Pancreas (tissue), 10 donors: ENCODE data around the gene MID1IP1. TPM values are rescaled to one million over a fixed set of nuclear protein-coding genes. Genes with fewer than 3 reads are reported as not detected.

Experiments used
- ATAC-seq, 4 donors: fragments of 200-7000 bp; cut with Tn5 transposase; one replicate each; pipeline versions ENCODE4 v1.8.0 to v1.9.1; 2020; ENCODE audit warnings: mild to moderate bottlenecking in 4 of 4, moderate library complexity in 4 of 4
- DNase-seq, 6 donors: peaks; one replicate each; pipeline ENCODE4 v3.0.0-alpha.2; 2020
- FAIRE-seq: peaks from 2 replicates; lab custom pipeline; 2012; peaks lifted over from hg19 to GRCh38; lab: Jason Lieb, UNC
- H3K27ac ChIP-seq, 4 donors: fragments of 200-600 bp; sonication (generic); 1 replicate in 3 of 4; 2 replicates in 1 of 4; pipeline versions ENCODE4 v1.5.0 to v1.8.0; 2020
- H3K27me3 ChIP-seq, 4 donors: fragments of 200-600 bp; one replicate each; pipeline ENCODE4 v1.8.0; 2021
- H3K36me3 ChIP-seq, 3 donors: fragments of 200-600 bp; sonication (generic) in 1 of 3; one replicate each; pipeline versions ENCODE4 v1.5.0 to v1.8.0; 2020 to 2021
- H3K4me1 ChIP-seq, 3 donors: fragments of 200-600 bp; one replicate each; pipeline ENCODE4 v1.8.0; 2021
- H3K4me3 ChIP-seq, 4 donors: fragments of 200-600 bp; sonication (generic) in 2 of 4; one replicate each; pipeline versions ENCODE4 v1.5.0 to v1.8.0; 2020 to 2021
- H3K9me3 ChIP-seq, 4 donors: fragments of 200-600 bp; one replicate each; pipeline ENCODE4 v1.8.0; 2021
- CTCF ChIP-seq, 4 donors: fragments of 200-600 bp; sonication (generic) in 3 of 4; IDR thresholded peaks; one replicate each; pipeline versions ENCODE4 v1.5.0 to v1.8.0; 2021; ENCODE audit warnings: antibody characterized with exemption in 4 of 4
- WGBS, 2 donors: extraction: QIAGEN DNeasy Blood & Tissue Kit; methylation state at CpG; one replicate each; pipeline ENCODE4 v1.1.7; 2013; 5-methylcytosine and 5-hydroxymethylcytosine counted together
- intact Hi-C, 3 donors: fragments of 100-400 bp; cut with DNase I; formaldehyde crosslinking; loops; one replicate each; pipeline versions ENCODE4 v1.11.1 to v1.14.2; 2022
- polyA plus RNA-seq, 2 donors: library from polyadenylated mRNA; stranded (reverse); fragments of 200-250 nt; gene quantifications; one replicate each; pipeline ENCODE4 v1.2.3, GENCODE V29; 2013
- total RNA-seq, 6 donors: library from RNA; stranded (reverse); fragmentation: NEBNext Ultra II Directional in 4 of 6; extraction: Animal tissue kit (Norgen Biotek cat#: 25700) in 4 of 6; gene quantifications; one replicate each; pipeline versions ENCODE4 v1.2.1 to v1.2.4, GENCODE V29; 2021 to 2023
- donor health status: healthy with polysubstance abuse.
- donor health status: DM: no; HTN: no; CAD: no; lungs with moderate emphysema.
- donor health status: DM: no; HTN: no; CAD: no.
- donor health status: control.
- donor health status: control.
- donor health status: Bipolar disorder and iron deficiency.
- donor health status: DM: yes; HTN: yes; CAD: no.
- donor health status: DM: no; HTN: no; CAD: no.
- donor health status: DM: no; HTN: no; CAD: no.
- donor health status: DM: yes; HTN: yes; CAD: no.

MID1IP1 gene
- total and polyA plus RNA-seq, 8 donors: 28.4 to 123 (median 38.9) TPM

- H3K36me3 ChIP-seq: no peaks in the 10 kb centered on the region
- H3K27ac ChIP-seq: peak overlapping the region; percentile 65 to 87 (median 75)
- ATAC-seq: peak; percentile 1 to 15 (median 6)
- H3K4me1 ChIP-seq: no peaks in the 10 kb centered on the region
- H3K4me3 ChIP-seq: peak overlapping the region; percentile 40 to 57 (median 50)
- no peaks in the 10 kb centered on the region for H3K9me3 ChIP-seq
- H3K27me3 ChIP-seq: no peaks in the 10 kb centered on the region
- peak; percentile 26 to 78 (median 52) for DNase-seq
- TF ChIP-seq CTCF (IDR thresholded peaks at IDR 0.05): no peak
- FAIRE-seq: no peak
- intact Hi-C loops: no loop called here
- 0 to 33% methylated on average over 66 of the region's 66 CpGs for WGBS, 2 donors
Observed at GRCh38 chrX:38804682-38805431, 3.6 kb downstream of the MID1IP1 start.

GRCh38 chrX:38805432-38806389 is 4.5 kb downstream of the MID1IP1 start:
- Histone ChIP-seq H3K27ac (peak overlapping the region; percentile 65 to 87 (median 75)), H3K4me1 (no peaks in the 10 kb centered on the region), H3K27me3 (no peaks in the 10 kb centered on the region), H3K36me3 (no peaks in the 10 kb centered on the region), H3K9me3 (no peaks in the 10 kb centered on the region), H3K4me3 (peak overlapping the region; percentile 40 to 57 (median 50))
- WGBS, 2 donors: 1 to 32% methylated on average over 37 to 41 of the region's 41 CpGs
- TF ChIP-seq CTCF (IDR thresholded peaks at IDR 0.05): no peak
- DNase-seq (peak; percentile 54 to 80 (median 67)), ATAC-seq (peak; percentile 22 to 52 (median 40)), FAIRE-seq (no peak)
- intact Hi-C loops: no loop called here

- peaks cover 0 to 6% (median 0%) of the 10 kb centered on the region in 3 donors for H3K4me1 ChIP-seq
- DNase-seq (peak in 4 of 6 donors; percentile 23 to 30 (median 29)), FAIRE-seq (no peak), ATAC-seq (peak in 2 of 4 donors; percentile 6)
- H3K4me3 ChIP-seq: peak overlapping the region in 3 of 4 donors; percentile 48 to 57 (median 52)
- intact Hi-C loops: no loop called here
- peak overlapping the region in 2 of 4 donors; percentile 76 to 87 for H3K27ac ChIP-seq
- no peaks in the 10 kb centered on the region for H3K36me3 ChIP-seq
- 15 to 36% methylated on average over 7 of the region's 7 CpGs for WGBS, 2 donors
- no peak for TF ChIP-seq CTCF (IDR thresholded peaks at IDR 0.05)
- no peaks in the 10 kb centered on the region for H3K27me3 ChIP-seq
- no peaks in the 10 kb centered on the region for H3K9me3 ChIP-seq
Observed at GRCh38 chrX:38806875-38807621, 5.8 kb downstream of the MID1IP1 start.

GRCh38 chrX:38807873-38808272 is 6.6 kb downstream of the MID1IP1 start:
- Histone ChIP-seq H3K4me1 (peaks cover 0 to 6% (median 0%) of the 10 kb centered on the region in 3 donors), H3K4me3 (no peak overlapping the region), H3K27me3 (no peaks in the 10 kb centered on the region), H3K9me3 (no peaks in the 10 kb centered on the region), H3K36me3 (no peaks in the 10 kb centered on the region), H3K27ac (no peak overlapping the region)
- DNase-seq (no peak), FAIRE-seq (no peak), ATAC-seq (no peak)
- TF ChIP-seq CTCF (IDR thresholded peaks at IDR 0.05): no peak
- intact Hi-C loops: no loop called here
